ENCODE results near the gene POLR3A. TPM values are rescaled to one million over a fixed set of nuclear protein-coding genes. Genes with fewer than 3 reads are reported as not detected.

POLR3A gene
- total and polyA plus RNA-seq, 5 donors from 2014 or later = 5.3 to 15.1 (median 6.2) TPM

- H3K27me3 Mint-ChIP-seq = no peaks in the 10 kb centered on the region
- Histone ChIP-seq H3K27ac (ENCODE audit: insufficient read depth, low read length, poor library complexity, severe bottlenecking) (no peak overlapping the region), H3K36me3 (ENCODE audit: control insufficient read depth, insufficient read depth, low read length) (peaks cover 89% of the 10 kb centered on the region), H3K27me3 (ENCODE audit: control insufficient read depth, insufficient read depth, low read length) (no peaks in the 10 kb centered on the region), H3K4me1 (ENCODE audit: control insufficient read depth, insufficient read depth, low read length, poor library complexity, severe bottlenecking) (no peaks in the 10 kb centered on the region), H3K9me3 (ENCODE audit: control insufficient read depth in 2 of 2, low read length in 2 of 2) (no peaks in the 10 kb centered on the region), H3K4me3 (ENCODE audit: low read depth, low read length) (no peak overlapping the region)
- ATAC-seq (ENCODE audit: low read depth in 2 of 2) = no peak
- DNase-seq = no peak
- no peak overlapping the region for H3K27ac Mint-ChIP-seq
- no peaks in the 10 kb centered on the region for H3K4me1 Mint-ChIP-seq
- no peaks in the 10 kb centered on the region for H3K9me3 Mint-ChIP-seq
- H3K36me3 Mint-ChIP-seq = peaks cover 47% of the 10 kb centered on the region
- no peak overlapping the region for H3K4me3 Mint-ChIP-seq
These were observed 15.8 kb downstream of the POLR3A start for GRCh38 chr10:78013564-78013963.

GRCh38 chr10:78011065-78011464 is 18.2 kb downstream of the POLR3A start:
- Histone ChIP-seq H3K36me3 (ENCODE audit: control insufficient read depth, insufficient read depth, low read length) (peaks cover 86% of the 10 kb centered on the region), H3K27me3 (ENCODE audit: control insufficient read depth, insufficient read depth, low read length) (no peaks in the 10 kb centered on the region), H3K9me3 (ENCODE audit: control insufficient read depth in 2 of 2, low read length in 2 of 2) (no peaks in the 10 kb centered on the region), H3K4me1 (ENCODE audit: control insufficient read depth, insufficient read depth, low read length, poor library complexity, severe bottlenecking) (no peaks in the 10 kb centered on the region), H3K4me3 (ENCODE audit: low read depth, low read length) (no peak overlapping the region), H3K27ac (ENCODE audit: insufficient read depth, low read length, poor library complexity, severe bottlenecking) (no peak overlapping the region)
- Mint-ChIP-seq H3K4me3 (no peak overlapping the region), H3K27ac (peak overlapping the region in 1 of 3 donors; percentile 48), H3K4me1 (peaks cover 0 to 6% (median 0%) of the 10 kb centered on the region in 4 donors), H3K27me3 (no peaks in the 10 kb centered on the region), H3K36me3 (peaks cover 55% of the 10 kb centered on the region), H3K9me3 (no peaks in the 10 kb centered on the region)
- ATAC-seq (ENCODE audit: low read depth in 2 of 2) (no peak), DNase-seq (no peak)

- no peak overlapping the region for H3K4me3 ChIP-seq (ENCODE audit: low read depth, low read length)
- H3K9me3 ChIP-seq (ENCODE audit: control insufficient read depth in 2 of 2, low read length in 2 of 2) = no peaks in the 10 kb centered on the region
- Mint-ChIP-seq H3K36me3 (peaks cover 62% of the 10 kb centered on the region), H3K27me3 (no peaks in the 10 kb centered on the region), H3K4me1 (peaks cover 0 to 6% (median 0%) of the 10 kb centered on the region in 4 donors), H3K27ac (peak overlapping the region in 1 of 3 donors; percentile 48), H3K4me3 (no peak overlapping the region), H3K9me3 (no peaks in the 10 kb centered on the region)
- ATAC-seq (ENCODE audit: low read depth in 2 of 2) = no peak
- no peak for DNase-seq
- no peaks in the 10 kb centered on the region for H3K27me3 ChIP-seq (ENCODE audit: control insufficient read depth, insufficient read depth, low read length)
- H3K27ac ChIP-seq (ENCODE audit: insufficient read depth, low read length, poor library complexity, severe bottlenecking) = no peak overlapping the region
- peaks cover 85% of the 10 kb centered on the region for H3K36me3 ChIP-seq (ENCODE audit: control insufficient read depth, insufficient read depth, low read length)
- no peaks in the 10 kb centered on the region for H3K4me1 ChIP-seq (ENCODE audit: control insufficient read depth, insufficient read depth, low read length, poor library complexity, severe bottlenecking)
These were observed 19.0 kb downstream of the POLR3A start for GRCh38 chr10:78010278-78010677.

- Mint-ChIP-seq H3K36me3 (peaks cover 61% of the 10 kb centered on the region), H3K9me3 (no peaks in the 10 kb centered on the region), H3K27ac (no peak overlapping the region), H3K4me3 (no peak overlapping the region), H3K4me1 (peaks cover 0 to 6% (median 0%) of the 10 kb centered on the region in 4 donors), H3K27me3 (no peaks in the 10 kb centered on the region)
- H3K27me3 ChIP-seq (ENCODE audit: control insufficient read depth, insufficient read depth, low read length) = no peaks in the 10 kb centered on the region
- no peaks in the 10 kb centered on the region for H3K9me3 ChIP-seq (ENCODE audit: control insufficient read depth in 2 of 2, low read length in 2 of 2)
- peaks cover 87% of the 10 kb centered on the region for H3K36me3 ChIP-seq (ENCODE audit: control insufficient read depth, insufficient read depth, low read length)
- DNase-seq (no peak), ATAC-seq (ENCODE audit: low read depth in 2 of 2) (no peak)
- H3K4me1 ChIP-seq (ENCODE audit: control insufficient read depth, insufficient read depth, low read length, poor library complexity, severe bottlenecking) = no peaks in the 10 kb centered on the region
- no peak overlapping the region for H3K27ac ChIP-seq (ENCODE audit: insufficient read depth, low read length, poor library complexity, severe bottlenecking)
- H3K4me3 ChIP-seq (ENCODE audit: low read depth, low read length) = no peak overlapping the region
These were observed 19.7 kb downstream of the POLR3A start for GRCh38 chr10:78009662-78010061.

GRCh38 chr10:78007172-78007571 is 22.1 kb downstream of the POLR3A start:
- ATAC-seq (ENCODE audit: low read depth in 2 of 2) (no peak), DNase-seq (no peak)
- H3K4me1 ChIP-seq (ENCODE audit: control insufficient read depth, insufficient read depth, low read length, poor library complexity, severe bottlenecking) = no peaks in the 10 kb centered on the region
- Mint-ChIP-seq H3K4me3 (no peak overlapping the region), H3K4me1 (peaks cover 0 to 6% (median 0%) of the 10 kb centered on the region in 4 donors), H3K9me3 (no peaks in the 10 kb centered on the region), H3K27me3 (no peaks in the 10 kb centered on the region), H3K27ac (peak overlapping the region in 1 of 3 donors; percentile 35), H3K36me3 (peaks cover 67% of the 10 kb centered on the region)
- H3K27me3 ChIP-seq (ENCODE audit: control insufficient read depth, insufficient read depth, low read length) = no peaks in the 10 kb centered on the region
- H3K27ac ChIP-seq (ENCODE audit: insufficient read depth, low read length, poor library complexity, severe bottlenecking) = no peak overlapping the region
- peaks cover 87% of the 10 kb centered on the region for H3K36me3 ChIP-seq (ENCODE audit: control insufficient read depth, insufficient read depth, low read length)
- H3K4me3 ChIP-seq (ENCODE audit: low read depth, low read length) = no peak overlapping the region
- no peaks in the 10 kb centered on the region for H3K9me3 ChIP-seq (ENCODE audit: control insufficient read depth in 2 of 2, low read length in 2 of 2)

GRCh38 chr10:78004215-78005026 is 24.9 kb downstream of the POLR3A start:
- Histone ChIP-seq H3K36me3 (ENCODE audit: control insufficient read depth, insufficient read depth, low read length) (peaks cover 87% of the 10 kb centered on the region), H3K4me1 (ENCODE audit: control insufficient read depth, insufficient read depth, low read length, poor library complexity, severe bottlenecking) (no peaks in the 10 kb centered on the region), H3K4me3 (ENCODE audit: low read depth, low read length) (no peak overlapping the region), H3K27me3 (ENCODE audit: control insufficient read depth, insufficient read depth, low read length) (no peaks in the 10 kb centered on the region), H3K27ac (ENCODE audit: insufficient read depth, low read length, poor library complexity, severe bottlenecking) (no peak overlapping the region), H3K9me3 (ENCODE audit: control insufficient read depth in 2 of 2, low read length in 2 of 2) (no peaks in the 10 kb centered on the region)
- no peaks in the 10 kb centered on the region for H3K27me3 Mint-ChIP-seq
- peaks cover 62% of the 10 kb centered on the region for H3K36me3 Mint-ChIP-seq
- DNase-seq = no peak
- H3K27ac Mint-ChIP-seq = no peak overlapping the region
- H3K9me3 Mint-ChIP-seq = no peaks in the 10 kb centered on the region
- no peak for ATAC-seq (ENCODE audit: low read depth in 2 of 2)
- no peak overlapping the region for H3K4me3 Mint-ChIP-seq
- H3K4me1 Mint-ChIP-seq = peaks cover 0 to 6% (median under 1%) of the 10 kb centered on the region in 4 donors

GRCh38 chr10:78002541-78003288 is 26.6 kb downstream of the POLR3A start:
- Mint-ChIP-seq H3K27ac (no peak overlapping the region), H3K4me1 (peaks cover 0 to 6% (median under 1%) of the 10 kb centered on the region in 4 donors), H3K9me3 (no peaks in the 10 kb centered on the region), H3K27me3 (no peaks in the 10 kb centered on the region), H3K4me3 (no peak overlapping the region), H3K36me3 (peaks cover 70% of the 10 kb centered on the region)
- Histone ChIP-seq H3K9me3 (ENCODE audit: control insufficient read depth in 2 of 2, low read length in 2 of 2) (no peaks in the 10 kb centered on the region), H3K27ac (ENCODE audit: insufficient read depth, low read length, poor library complexity, severe bottlenecking) (no peak overlapping the region), H3K36me3 (ENCODE audit: control insufficient read depth, insufficient read depth, low read length) (peaks cover 78% of the 10 kb centered on the region), H3K27me3 (ENCODE audit: control insufficient read depth, insufficient read depth, low read length) (no peaks in the 10 kb centered on the region), H3K4me3 (ENCODE audit: low read depth, low read length) (no peak overlapping the region), H3K4me1 (ENCODE audit: control insufficient read depth, insufficient read depth, low read length, poor library complexity, severe bottlenecking) (no peaks in the 10 kb centered on the region)
- no peak for DNase-seq
- no peak for ATAC-seq (ENCODE audit: low read depth in 2 of 2)
